ENCODE measurements around the gene PLCXD1.

- no peak for TF ChIP-seq POLR2A (IDR thresholded peaks at IDR 0.05)
- TF ChIP-seq, protein P1, sequence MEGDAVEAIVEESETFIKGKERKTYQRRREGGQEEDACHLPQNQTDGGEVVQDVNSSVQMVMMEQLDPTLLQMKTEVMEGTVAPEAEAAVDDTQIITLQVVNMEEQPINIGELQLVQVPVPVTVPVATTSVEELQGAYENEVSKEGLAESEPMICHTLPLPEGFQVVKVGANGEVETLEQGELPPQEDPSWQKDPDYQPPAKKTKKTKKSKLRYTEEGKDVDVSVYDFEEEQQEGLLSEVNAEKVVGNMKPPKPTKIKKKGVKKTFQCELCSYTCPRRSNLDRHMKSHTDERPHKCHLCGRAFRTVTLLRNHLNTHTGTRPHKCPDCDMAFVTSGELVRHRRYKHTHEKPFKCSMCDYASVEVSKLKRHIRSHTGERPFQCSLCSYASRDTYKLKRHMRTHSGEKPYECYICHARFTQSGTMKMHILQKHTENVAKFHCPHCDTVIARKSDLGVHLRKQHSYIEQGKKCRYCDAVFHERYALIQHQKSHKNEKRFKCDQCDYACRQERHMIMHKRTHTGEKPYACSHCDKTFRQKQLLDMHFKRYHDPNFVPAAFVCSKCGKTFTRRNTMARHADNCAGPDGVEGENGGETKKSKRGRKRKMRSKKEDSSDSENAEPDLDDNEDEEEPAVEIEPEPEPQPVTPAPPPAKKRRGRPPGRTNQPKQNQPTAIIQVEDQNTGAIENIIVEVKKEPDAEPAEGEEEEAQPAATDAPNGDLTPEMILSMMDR (IDR thresholded peaks at IDR 0.05), result no peak
- no peak for TF ChIP-seq EP300 (IDR thresholded peaks at IDR 0.05)
Observed at GRCh38 chrX:334971-335757, 54.0 kb downstream of the PLCXD1 start.

Data from ovary (tissue), 3 donors.